Stimulated activated CD8-positive, alpha-beta memory T cell treated with anti-CD3 and anti-CD28 coated beads, Interleukin-4, amount 100 ng/mL, for 48 hours (primary cell): ENCODE results near the gene REV3L.
"Not testable (repeated sequence)": the region's sequence is repeated elsewhere in the genome, so short reads cannot be mapped to it uniquely, and the experiment has no call there.

Source experiments
- DNase-seq: peaks from one replicate; pipeline ENCODE4 v3.0.0-alpha.2; 2020

REV3L gene

DNA sequence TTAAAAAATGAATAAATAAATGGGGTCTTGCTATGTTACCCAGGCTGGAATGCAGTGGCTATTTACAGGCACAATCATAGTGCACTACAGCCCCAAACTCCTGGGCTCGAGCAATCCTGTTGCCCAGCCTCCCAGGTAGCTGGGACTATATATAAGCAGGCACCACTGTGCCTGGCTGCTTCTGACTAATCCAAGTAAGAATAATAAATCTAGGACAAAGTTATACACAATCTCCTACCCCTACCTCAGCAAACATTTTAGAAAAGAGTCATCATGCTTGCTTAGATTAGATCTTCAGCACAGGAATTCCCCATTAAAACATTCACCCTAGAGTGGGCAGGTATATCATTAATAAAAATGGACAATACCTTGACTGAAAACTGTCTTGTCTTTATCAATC lies 124.6 kb downstream of the REV3L start:
- DNase-seq, result no peak

DNA sequence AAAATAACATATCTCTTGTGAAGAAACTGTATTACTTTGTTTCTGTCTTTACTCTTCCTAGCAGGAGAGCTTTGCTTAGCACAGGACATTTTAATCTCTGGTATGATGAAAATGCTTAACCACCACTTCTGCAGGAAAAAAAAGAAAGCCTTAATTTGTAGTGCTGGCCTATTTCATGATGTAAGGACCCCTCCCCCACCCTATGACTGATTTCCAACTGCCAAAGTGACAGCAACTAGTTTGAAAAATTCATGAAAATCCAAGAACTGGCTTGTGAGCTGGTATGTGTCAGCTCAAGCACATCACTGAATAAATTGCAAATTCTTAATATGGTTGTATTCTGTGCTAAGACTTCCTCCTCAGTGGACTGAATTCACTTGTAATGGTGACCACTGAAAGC lies 125.3 kb downstream of the REV3L start:
- DNase-seq, result no peak

DNA sequence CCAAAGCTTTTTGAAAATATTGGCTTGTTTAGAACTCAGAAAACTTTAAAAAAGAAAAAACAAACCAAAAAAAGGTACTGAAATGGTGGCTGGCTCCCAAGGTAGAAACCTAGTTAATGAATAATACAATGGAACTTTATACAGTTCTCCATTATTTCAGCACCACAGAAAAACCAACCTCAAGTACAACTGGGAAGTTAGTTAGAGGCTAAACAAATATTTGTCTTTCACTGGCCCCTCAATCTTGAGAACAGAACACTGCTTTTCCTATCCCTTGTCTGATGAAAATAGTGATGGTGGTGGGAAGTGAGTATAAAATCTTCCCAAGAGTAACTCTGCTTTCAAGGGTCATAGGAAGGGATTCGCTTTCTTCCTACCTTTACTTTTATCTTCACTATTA lies 126.5 kb downstream of the REV3L start:
- no peak for DNase-seq

DNA sequence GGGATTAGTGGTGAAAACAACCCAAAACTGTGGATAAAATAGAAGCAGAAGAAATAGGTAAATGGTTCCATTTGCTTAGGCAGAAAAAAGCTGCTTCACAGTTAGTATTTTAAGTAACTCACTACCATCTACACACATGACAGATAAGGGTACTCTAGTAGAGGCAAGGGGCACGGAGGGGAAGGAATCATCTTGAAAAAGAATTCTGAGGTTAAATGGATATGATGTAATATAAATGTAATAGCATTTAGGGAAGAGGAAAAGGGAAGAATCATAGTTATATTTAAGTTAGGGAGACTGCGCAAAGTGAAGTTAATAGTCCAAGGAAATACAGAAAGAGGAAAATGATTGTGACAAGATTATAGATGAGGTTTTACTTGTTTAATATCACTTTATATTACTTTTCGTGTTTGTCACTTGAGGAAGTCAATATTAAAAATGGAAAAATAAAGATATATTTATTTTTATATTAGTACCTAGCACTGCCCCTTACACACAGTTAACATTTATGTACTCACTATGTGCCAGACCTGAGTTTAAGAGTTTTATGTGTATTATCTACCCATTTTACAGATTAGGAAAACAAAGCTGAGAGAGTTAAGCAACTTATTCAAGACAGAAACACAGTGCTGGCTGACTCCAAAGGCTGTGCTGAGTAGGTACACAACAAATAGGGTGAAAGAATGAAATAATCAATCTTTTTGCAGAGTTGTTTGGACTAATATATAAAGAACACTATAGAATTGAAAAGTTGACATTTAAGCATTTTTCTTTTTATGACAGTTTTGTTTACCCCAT lies 128.1 kb downstream of the REV3L start:
- no peak for DNase-seq

DNA sequence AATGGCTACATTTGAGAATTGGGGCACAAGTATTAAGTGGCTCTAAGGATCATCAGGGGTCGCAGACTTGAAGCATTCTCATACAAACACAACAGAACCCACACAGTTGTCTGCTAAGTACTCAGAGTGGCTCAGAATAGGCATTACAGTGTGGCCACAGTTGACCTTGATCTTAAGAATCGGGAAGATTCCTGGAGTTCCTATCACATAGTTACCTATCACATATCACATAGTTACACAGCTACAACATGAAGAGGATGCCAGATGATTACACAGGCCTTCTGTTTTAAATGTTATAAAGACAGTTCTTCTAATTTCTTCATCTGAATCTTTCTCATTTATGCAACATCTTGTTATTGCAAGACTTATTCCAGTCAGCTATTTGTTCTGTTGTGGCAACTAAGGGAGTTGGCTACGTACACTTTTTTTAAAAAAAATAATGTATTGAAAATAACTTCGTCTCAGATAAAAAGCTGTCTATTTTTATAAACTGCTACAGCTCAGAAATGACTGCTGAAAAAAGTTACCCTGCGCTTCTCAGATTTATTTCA lies 129.0 kb downstream of the REV3L start:
- DNase-seq, result no peak

DNA sequence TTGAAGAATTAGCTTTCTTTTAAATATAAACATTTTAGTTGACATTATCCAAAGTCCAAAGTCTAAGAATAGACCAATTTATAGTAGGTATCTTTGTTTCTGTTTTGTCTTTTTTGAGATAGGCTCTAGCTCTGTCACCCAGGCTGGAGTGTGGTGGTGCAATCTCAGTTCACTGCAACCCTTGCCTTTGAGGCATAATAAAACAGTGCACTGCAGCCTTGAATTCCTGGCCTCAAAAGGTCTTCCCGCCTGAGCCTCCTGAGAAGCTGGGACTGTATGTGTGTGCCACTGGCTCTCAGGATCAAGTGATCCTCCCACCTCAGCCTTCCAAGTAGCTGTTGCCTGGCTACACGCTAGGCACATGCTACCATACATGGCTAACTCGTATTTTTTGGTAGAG lies 135.4 kb downstream of the REV3L start:
- DNase-seq, result no peak

DNA sequence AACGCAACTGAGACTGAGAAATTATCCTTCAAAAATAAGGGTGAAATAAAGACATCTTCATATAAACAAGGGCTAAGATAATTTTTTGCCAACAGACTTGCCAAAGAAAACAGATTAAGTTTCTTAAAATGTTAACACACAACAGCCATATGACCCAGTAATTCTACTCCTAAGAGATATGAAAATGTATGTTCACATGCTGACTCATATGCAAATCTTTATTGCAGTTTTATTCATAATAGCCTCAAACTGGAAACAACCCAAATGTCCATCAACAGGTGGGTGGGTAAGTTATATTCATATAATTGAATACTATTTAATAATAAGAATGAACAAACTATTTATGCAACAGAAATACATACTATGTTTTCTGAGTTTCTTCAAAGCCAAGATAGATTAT lies 140.1 kb downstream of the REV3L start:
- no peak for DNase-seq

DNA sequence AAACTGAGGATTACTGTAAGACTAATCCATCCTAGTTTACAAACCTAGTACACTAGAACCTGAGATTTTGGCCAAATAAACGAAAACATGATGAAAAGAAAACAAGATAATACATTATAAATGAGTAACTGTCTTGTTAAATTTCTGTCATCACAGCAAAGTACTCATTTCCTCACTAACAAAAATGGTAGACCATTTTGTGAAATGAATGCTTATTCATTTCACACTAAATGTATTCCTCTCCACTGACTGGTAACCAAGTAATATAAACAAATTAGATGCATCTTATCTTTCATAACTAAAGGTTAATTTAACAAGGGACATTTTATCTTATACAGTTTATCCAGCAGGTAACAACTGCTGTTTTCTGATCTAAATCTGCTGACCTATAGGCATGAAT lies 143.7 kb downstream of the REV3L start:
- DNase-seq, result no peak

DNA sequence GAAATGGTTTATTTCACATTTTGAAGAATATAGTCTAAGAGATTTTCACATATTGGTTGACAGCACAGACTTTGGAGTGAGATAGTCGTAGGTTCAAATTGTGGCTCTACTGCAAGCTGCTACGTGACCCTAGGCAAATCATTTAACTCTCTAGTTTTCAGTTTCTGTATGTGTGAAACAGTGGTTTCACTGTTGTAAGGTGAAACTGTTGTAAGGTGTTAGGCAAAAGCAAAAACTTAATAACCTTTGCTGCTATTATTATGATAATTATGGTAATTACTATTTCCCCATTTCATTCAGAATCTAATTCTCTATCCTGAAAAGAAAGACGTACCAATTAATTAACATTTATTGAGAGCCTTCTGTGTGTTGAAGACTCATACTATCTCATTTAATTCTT lies 144.2 kb downstream of the REV3L start:
- no peak for DNase-seq

DNA sequence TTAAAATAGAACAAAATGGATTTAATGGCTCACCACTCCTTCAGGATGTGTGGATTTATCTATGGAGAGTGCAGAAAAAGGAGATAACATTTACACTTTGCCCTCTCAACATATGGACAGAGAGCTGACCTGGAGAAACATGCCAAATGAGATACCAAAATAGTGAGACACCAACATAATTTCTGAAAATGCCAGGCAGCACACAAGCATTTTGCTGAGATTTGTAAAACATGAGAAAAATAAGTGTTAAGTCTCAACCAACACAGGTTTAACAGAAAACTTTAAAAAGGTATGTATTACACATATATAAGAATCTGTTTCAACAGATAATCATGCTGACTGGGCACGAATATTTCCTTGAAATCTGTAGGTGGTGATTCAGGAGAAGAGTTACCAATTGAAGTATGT lies 145.2 kb downstream of the REV3L start:
- no peak for DNase-seq

DNA sequence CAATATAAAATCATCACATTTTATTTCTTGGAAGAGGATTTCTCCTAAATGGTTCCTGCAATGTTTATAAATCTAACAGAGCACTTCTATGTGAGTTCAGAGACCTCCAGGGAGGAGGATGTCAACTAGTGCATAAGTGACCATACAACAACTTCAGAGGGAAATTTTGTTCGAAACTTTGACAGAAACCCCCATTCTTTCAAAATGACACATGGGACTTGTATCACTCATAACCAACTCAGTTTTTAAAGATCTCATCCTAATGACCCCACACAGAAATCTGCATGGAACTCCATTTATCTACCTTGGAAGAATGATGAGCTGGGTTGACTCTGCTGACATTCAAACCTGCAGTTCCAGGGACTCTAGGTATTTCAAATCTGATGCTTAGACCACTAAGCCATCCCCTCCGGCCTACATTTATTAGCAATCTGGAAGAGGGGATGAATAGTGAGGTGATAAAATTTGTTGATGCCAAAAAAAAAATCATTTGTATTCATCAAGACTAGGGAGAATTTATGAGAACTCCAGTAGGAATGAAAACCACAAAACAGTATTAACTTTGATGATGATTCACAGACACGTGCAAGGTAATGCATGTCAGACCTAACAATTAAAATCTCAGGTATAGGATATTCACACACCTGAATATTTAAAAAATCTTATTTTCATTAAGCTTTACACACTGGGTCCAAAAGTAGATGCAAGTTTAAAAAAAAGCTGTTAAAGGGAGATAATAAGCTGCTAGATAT lies 153.0 kb downstream of the REV3L start:
- DNase-seq, result no peak

DNA sequence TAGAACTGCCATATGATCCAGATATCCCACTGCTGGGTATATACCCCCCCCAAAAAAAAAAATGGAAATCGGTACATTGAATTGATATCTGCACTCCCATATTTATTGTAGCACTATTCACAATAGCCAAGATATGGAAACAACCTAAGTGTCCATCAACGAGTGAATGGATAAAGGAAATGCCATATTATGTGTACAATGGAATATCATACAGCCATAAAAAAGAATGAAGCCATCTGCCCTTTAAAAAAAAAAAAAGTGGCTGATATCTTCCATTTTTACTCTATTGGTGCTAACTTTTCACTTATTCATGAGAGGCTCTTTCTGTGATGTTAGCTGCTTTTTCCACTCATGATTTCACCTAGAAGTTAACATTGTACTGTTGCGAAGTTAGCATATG lies 156.5 kb downstream of the REV3L start:
- DNase-seq, result no peak

DNA sequence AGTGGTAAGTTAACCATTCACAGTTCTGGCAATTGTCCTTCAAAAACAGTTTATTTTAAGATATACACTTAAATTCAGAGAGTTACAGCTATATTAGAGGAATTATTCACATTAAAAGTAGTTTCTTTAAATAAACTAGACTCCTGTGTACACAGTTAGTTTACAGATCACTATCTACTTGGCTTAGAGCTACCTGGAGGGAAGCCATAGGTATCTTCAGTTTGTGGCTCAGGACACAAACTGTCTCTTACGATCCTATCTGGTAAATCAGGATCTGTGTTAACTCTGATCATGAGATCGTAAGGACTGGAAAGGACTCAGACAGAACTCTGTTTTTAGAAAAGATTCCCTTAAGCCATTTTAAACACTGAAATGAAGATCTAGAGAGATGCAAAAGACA lies 160.9 kb downstream of the REV3L start:
- DNase-seq, result no peak

DNA sequence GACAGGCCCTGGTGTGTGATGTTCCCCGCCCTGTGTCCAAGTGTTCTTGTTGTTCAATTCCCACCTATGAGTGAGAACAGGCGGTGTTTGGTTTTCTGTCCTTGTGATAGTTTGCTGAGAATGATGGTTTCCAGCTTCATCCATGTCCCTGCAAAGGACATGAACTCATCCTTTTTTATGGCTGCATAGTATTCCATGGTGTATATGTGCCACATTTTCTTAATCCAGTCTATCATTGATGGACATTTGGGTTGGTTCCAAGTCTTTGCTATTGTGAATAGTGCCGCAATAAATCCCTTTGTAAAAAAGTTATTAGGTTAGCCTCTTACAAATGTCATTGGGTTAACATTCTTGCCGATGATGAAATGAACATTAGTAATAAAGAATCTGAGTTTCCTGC lies 175.1 kb downstream of the REV3L start:
- DNase-seq, result not testable (repeated sequence)

DNA sequence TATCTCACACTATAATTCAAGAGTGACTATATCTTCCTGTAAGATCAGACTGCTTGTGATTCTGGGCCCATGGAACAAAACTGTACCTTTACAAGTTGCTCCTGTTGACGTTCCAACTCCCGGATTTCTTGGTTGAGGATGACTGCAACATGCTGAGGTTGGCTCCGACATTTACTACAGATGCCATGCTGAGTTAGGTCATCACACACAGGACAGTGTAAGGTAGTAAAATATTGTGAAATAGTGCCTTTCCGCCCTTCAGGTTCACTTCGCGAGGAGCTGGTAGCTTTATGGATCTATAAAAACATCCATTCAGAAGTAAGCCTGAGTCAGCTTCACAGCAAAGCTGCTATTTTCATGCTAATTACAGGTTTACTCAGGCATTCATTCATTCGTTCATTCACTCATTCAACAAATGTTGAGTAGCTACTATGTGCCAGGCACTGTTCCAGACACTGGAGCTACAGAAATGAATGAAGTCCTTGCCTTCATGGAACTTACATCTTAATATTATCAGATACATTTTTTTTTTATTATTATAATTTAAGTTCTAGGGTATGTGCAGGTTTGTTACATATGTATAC lies 175.7 kb downstream of the REV3L start:
- no peak for DNase-seq

DNA sequence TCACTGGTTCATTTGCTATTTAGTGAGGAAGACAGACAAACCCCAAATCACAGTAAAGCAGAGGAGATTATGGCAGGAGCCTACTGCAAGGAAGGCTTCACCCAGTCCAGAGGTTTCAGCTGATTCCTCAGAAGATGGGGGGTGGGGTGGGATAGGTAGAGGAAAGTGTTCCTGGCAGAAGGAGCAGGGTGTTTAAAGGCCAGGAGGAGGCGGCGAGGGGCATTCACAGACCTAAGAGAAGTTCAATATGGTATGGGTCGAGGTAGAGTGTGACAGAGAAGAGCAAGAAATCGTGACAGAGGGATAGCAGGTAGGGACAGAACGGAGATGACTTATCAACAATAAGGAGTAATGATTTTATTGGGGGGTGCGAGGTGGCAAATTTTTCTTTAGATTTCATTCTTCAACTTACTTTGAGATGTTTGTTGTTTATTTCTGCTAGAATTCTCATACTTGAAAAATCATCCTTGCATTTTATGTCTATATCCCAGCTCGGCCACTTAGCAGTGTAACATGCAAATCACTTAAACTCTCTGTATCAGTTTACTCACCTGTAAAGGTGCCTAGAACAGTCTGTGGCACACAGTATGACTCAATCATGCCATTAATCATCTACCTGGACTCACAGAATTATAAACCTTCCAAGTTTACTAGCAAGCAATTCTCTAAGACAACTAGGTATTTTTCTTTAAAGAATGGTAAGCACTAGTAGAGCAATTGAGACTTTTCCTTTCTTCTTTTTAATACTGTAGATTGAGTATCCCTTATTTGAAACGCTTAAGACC lies 176.7 kb downstream of the REV3L start:
- no peak for DNase-seq

DNA sequence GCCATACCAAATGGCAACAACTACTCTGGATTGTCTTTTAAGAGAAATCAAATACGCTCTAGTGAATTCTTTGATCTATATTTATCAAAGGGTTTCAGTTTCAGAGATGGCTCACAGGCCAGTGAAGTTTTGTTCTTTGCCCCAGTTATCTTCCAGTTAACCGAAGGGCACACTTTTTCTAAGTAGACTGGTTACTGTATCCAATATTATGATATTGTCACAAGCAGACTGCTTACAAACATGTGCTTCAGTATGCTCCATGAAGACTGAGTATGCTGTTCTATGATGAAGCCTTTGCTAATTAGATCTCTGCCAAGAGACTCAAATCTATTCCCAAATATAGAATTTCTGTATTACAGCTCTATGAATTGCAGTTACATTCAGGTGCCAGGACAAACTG lies 181.1 kb downstream of the REV3L start:
- no peak for DNase-seq

DNA sequence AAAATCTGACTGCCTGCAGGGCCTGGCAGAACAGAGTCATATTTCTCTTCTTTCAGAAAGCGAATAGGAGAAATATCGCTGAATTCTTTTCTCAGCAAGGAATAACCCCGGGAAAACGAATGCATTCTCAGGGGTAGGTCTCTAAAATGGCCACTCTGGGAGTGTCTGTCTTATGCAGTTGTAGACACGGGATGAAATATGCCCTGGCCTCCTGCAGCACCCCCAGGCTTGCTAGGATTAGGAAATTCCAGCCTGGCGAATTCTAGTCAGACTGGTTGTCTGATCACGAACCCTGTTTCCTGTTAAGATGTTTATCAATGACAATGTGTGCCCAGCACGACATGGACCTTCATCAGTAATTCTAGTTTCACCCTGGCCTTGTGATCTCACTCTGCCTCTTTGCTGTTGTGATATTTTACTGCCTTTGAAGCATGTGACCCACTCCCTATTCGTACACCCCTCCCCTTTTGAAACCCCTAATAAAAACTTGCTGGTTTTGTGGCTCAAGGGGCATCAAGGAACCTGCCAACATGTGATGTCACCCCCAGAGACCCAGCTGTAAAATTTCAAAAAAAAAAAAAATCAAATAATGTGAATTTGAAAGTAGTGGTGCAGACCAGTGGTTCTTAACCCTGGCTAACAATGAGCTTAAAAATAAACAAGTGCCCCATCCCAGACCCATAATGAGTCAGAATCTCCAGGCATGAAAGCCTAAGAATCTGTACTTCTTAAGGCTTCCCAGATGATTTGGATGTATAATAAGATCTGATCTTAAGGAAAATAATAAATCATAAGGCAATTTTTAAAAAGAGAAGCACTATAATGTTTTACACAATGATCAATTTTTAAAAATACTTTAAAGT lies 181.8 kb downstream of the REV3L start:
- not testable (repeated sequence) for DNase-seq

DNA sequence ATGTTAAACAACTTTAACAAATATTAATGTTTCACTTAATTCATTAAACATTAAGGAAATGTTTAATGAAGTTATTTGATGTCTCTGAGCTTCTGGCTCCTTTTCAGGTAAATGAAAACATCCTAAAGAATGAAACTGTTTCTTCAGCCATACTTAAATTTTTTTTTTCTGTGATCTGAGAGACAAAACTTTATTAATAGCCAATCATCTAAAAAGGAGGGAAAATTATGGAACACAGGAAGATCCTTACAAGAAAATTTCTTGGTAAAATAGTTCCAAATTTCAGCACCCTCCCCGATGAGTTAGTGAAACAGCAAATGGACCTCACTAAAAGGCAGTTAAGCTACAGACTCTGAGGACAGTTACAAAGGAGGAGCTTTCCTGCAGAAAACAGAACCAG lies 185.2 kb downstream of the REV3L start:
- no peak for DNase-seq

DNA sequence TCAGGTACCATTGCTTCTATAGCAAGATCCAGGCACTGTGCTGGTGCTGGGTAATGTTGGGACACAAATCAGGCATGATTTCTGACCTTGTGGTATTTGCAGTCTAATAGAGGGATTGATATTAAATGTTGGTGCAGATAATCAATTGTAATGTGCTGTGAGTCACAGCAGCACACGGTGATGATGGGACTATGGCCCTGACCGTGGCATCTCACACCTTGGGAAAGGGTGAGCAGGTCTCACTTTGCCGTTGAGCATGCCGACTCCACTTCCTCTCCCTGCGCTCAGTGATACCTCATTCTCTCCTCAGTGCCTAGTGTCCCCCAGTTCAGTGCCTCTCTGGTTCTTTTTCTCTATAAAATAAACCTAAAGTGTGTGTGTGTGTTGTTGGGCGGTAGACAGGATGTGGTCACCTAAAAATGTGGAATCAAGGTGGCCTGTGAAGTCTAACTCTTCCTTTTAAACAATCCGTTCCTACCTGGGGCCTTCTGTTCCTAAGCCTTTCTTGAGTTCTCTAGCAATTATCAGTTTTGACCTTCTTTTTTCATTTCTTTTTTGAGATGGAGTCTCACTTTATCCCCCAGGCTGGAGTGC lies 188.5 kb downstream of the REV3L start:
- no peak for DNase-seq
